LHCN-M2 (cell line): ENCODE data around the gene TRIM22. TPM values are rescaled to one million over a fixed set of nuclear protein-coding genes. Genes with fewer than 3 reads are reported as not detected.
"Not testable (repeated sequence)": the region's sequence is repeated elsewhere in the genome, so short reads cannot be mapped to it uniquely, and the experiment has no call there.

Experiments used
- DNase-seq: peaks from one replicate; pipeline ENCODE4 v3.0.0-alpha.2; 2012; ENCODE audit warnings: low read depth
- polyA plus RNA-seq: library from polyadenylated mRNA; unstranded; fragments of >200 nt; gene quantifications from one replicate; pipeline ENCODE4 v1.2.1, GENCODE V29; 2012; ENCODE audit warnings: missing spikeins
- total RNA-seq: library from RNA; depleted of rRNA; stranded (reverse); fragments of >200 nt; gene quantifications from 2 replicates; pipeline ENCODE4 v1.2.3, GENCODE V29; 2014; rRNA removed

Gene TRIM22, protein sequence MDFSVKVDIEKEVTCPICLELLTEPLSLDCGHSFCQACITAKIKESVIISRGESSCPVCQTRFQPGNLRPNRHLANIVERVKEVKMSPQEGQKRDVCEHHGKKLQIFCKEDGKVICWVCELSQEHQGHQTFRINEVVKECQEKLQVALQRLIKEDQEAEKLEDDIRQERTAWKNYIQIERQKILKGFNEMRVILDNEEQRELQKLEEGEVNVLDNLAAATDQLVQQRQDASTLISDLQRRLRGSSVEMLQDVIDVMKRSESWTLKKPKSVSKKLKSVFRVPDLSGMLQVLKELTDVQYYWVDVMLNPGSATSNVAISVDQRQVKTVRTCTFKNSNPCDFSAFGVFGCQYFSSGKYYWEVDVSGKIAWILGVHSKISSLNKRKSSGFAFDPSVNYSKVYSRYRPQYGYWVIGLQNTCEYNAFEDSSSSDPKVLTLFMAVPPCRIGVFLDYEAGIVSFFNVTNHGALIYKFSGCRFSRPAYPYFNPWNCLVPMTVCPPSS
- total RNA-seq, result 71.6 and 90.5 TPM in 2 replicates
- polyA plus RNA-seq, result 52.9 TPM

DNA sequence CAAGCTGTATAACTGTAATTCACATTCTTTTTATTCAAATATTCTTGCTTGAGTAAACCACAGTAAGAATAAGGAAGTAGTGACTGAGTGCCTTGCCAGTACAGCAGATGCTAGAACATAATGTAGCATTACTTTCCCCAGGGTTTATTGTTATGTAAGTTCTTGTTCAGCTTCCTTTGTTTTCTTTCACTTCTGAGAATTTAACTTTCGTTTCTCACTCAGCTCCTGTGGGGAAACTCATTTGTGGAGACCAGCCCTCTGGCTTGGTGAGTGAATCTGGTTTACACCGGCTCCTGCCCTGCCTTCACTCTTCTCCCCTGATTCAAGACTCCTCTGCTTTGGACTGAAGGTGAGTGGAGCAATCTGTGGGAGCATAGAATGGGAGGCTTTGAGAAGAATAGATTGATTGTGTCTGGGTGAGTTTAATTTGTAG is at the start of gene TRIM22:
Gene TRIM22 (plus strand): TSS at position 240 of the 433 bp plus-strand sequence. CDS start 6,443 bp downstream, outside the sequence.
- DNase-seq, result peak; percentile 91

DNA sequence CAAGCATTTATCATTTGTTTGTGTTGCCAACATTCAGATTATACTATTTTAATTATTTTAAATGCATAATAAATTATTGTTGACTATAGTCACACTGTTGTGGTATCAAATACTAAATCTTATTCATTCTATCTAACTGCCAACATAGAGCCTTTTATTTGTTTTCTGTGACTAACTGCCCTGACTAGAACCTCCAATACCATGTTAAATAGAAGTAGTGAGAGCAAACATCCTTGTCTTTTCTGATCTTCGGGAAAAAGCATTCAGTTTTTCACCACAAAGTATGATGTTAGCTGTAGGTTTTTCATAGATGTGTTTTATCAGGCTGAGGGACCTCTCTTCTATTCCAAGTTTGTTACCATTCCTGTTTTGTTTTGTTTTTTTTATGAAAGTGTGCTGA is 49.6 kb upstream of the TRIM22 start:
- DNase-seq, result no peak

DNA sequence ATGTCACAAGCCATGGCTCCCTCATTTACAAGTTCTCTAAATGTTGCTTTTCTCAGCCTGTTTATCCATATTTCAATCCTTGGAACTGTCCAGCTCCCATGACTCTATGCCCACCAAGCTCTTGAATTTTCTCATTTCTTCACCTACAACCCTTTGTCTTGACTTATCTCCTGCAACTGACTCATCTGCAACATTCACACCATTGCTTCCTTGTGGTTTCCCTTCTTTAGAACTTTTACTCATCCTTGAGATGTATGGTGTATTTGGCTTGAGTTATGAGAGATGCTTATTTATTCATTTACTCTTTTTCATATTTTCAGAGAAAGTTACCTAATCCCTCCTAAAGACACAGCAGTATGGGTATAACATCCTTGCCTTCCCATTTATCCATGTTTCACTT is 46.0 kb upstream of the TRIM22 start:
- DNase-seq, result no peak

DNA sequence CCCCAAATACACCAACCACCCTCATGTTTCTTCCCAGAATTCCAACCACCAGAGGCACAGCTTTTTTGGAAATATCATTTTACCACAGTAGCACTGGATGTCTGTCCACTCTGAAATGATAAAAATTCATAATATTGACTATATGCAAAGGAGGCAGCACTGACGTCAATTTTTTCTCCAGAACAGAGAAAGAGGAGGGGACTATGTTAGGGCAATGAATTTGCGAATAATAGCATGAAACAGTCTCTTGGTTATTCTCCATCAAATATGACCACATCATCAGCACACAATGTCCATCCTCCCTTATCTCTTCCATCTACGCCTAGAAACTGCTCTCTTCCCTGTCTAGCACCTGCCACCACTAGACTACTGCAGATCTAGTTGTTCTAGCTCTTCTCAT is 43.5 kb upstream of the TRIM22 start:
- no peak for DNase-seq

DNA sequence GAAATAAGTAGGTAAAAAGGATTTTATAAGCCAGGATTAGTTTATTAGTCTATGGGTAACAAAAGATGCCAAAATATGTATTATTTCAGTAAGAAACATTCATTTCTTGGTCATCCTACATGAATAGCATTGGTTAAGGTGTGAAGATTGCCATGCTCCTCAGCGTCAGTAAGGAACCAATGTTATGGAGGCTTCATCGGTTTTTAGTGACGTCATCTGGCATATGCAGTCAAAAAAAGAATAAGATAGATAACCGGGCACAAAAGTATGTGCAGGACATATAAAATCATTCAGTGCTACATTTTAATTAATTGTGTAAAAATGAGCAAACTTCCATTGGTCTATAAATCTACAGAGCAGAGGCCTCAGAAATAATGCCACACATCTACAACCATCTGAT is 34.1 kb upstream of the TRIM22 start:
- no peak for DNase-seq

DNA sequence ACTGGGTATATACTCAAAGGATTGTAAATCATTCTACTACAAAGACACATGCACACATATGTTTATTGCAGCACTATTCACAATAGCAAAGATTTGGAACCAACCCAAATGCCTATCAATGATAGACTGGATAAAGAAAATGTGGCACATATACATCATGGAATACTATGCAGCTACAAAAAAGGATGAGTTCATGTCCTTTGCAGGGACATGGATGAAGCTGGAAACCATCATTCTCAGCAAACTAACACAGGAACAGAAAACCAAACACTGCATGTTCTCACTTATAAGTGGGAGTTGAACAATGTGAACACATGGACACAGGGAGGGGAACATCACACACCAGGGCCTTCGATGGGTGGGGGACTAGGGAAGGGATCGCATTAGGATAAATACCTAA is 32.6 kb upstream of the TRIM22 start:
- DNase-seq, result not testable (repeated sequence)

DNA sequence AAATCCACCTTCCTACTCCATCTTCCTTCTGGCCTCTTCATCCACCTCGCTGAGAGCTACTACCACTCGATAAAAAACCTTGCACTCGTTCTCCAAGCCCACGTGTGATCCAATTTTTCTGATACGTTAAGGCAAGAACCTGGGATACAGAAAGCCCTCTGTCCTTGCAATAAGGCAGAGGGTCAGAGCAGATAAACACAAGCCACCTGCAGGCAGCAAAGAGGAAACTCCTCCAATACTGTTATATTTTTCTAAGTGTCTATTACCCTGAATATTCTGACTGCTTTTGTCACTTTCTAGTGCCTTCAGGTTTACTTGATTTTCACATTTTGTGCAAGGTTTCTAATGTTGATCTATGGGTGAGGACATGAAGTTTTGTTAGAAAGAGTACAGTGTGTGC is 31.3 kb upstream of the TRIM22 start:
- no peak for DNase-seq

DNA sequence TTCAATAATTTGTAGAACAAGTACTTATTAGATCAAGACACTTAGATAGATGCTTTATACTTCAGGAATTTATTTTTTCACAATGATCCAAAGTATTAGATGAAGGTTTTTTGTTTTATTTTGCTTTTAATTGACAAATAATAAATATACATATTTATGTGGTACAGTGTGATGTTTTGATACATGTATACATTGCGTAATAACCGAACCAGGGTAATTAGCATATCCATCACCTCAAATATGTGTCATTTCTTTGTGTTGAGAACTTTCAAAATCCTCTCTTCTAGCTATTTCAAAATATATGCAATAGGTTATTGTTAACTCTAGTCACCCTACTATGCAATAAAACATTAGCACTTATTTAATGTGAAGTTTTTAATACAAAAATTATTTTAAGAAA is 26.1 kb upstream of the TRIM22 start:
- DNase-seq, result no peak

DNA sequence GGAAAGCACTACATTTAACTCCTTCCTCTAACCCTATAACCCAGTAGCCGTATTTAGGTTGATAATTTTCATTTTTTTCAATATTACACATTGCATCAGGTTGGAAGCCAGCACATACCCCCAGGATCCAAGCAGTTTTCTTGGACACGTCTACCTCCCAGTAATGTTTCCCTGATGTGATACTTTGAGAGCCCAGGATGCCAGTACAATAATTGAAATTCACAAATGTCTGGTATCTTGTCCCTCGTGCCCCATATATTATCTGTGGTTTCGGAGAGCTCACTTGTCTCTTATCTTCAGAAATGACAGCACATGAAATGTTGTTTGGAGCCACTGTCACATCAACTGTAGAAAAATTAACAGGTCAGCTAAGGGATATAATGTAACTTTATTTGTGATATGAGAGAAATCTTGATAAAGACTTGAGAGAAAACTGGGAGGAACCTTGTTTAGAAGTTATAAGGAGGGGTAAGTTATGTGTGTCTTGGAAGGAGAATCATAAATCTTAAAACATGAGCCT is 24.5 kb upstream of the TRIM22 start:
- DNase-seq, result no peak

DNA sequence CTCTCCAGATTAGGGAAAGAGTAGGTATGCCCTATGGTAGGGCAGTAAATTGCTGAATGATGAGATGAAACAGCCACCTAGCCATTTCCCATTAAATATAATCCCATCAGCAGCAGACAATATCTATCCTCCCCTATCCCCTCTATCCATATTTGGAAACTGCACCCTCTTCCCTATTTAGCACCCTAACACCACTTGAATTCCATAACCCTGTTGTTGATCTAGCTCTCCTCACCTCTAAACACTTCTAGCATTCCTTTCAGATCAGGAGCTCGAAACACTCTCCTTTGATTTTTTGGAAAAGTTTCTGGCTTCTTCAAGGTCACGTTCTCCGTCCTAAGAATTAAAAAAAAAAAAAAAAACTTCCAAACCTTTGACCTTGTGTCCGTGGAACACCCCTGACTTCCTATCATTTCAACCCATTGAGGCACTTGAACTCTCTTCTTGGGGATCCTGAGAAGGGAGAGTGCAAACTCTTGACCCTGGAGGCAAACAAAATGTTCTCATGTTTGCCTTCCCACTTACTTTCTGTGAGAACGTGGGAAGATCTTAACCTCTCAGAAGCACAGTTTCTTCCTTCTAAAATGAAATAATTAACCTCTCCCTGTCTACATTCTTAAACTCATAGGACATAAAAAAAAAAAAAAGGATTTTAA is 23.7 kb upstream of the TRIM22 start:
- DNase-seq, result no peak

DNA sequence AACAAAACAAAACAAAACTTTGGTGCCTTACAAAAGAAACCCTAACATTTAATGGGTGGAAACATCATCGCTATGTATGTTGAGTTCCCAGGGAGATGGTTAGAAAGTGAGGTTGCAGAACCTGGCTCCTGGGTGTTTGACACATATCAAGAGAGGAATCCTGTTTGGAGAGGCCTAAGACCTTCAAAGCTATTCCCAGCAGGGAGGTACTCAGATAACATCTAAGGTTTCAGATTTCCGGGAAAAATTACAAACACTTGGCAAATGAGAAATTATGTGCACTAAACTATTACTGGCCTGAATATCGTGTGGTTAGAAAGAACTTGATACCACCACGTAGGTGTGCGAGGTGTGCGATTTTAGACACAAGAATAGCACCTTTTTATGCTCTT is 23.2 kb upstream of the TRIM22 start:
- no peak for DNase-seq

DNA sequence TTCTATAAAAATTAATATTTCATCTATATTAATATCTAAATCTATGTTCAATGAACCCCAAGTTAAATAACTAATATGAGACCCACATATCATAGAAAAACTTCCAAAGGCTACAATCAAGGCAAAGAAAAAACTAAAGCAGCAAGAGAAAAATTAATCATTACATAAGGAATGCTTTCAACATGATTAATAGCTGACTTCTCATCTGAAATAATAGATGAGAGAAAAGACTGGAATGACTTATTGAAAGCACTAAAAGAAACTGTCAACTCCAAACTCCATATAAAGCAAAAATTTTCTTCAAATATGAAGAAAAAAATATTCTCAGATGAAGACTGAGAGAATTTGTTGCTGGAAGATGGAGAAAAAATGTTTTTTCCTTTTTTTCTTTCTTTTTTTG is 17.8 kb upstream of the TRIM22 start:
- no peak for DNase-seq

DNA sequence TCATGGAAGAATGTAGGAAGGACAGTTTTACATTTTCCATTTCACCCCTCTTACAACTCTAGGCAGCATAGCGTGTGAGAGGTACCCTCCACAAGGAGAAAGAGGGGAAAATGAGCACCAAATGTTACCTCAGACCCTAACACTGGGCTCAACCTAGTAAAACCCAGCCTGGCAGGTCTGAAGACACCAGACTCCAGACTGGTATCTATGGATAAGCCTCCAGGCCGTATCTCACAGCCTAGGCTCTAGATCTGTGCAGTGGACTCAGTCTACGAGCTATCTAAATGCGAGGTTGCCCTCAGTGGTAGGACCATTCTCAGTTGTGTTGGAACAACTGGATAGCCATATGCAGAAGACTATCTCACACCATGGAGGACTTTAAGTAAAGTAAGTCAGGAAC is 15.2 kb upstream of the TRIM22 start:
- DNase-seq, result no peak

DNA sequence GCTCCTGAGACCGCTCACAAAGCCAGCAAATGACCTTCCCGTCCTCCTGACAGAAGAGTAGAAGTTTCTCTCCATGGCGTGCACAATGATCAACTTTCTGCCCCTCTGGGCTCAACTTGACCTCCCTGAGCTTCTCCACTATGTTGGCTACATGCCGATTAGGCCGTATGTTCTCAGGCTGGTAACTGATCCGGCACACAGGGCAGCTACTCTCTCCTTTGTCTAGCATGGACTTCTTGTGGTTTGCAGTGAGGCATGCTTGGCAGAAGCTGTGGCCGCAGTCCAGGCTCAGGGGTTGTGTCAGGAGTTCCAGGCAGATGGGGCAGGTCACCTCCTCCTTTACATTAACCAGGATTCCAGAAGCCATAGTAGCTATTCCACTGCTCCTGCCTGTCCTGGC is 9.8 kb upstream of the TRIM22 start:
- no peak for DNase-seq

DNA sequence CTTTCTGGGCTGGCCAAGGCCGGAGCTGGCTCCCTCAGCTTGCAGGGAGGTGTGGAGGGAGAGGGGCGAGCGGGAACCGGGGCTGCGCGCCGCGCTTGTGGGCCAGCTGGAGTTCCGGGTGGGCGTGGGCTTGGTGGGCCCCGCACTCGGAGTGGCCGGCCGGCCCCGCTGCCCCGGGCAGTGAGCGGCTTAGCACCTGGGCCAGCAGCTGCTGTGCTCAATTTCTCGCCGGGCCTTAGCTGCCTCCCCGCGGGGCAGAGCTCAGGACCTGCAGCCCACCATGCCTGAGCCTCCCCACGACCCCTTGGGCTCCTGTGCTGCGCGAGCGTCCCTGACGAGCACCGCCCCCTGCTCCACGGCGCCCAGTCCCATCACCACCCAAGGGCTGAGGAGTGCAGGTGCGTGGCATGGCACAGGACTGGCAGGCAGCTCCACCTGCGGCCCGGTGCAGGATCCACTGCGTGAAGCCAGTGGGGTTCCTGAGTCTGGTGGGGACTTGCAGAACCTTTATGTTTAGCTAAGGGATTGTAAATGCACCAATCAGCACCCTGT is 6.6 kb upstream of the TRIM22 start:
- DNase-seq, result not testable (repeated sequence)

DNA sequence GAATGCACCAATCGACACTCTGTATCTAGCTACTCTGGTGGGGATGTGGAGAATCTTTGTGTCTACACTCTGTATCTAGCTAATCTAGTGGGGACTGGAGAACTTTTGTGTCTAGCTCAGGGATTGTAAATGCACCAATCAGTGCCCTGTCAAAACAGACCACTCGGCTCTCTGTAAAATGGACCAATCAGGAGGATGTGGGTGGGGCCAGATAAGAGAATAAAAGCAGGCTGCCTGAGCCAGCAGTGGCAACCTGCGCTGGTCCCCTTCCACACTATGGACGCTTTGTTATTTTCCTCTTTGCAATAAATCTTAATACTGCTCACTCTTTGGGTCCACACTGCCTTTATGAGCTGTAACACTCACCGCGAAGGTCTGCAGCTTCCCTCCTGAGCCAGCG is 6.0 kb upstream of the TRIM22 start:
- not testable (repeated sequence) for DNase-seq

DNA sequence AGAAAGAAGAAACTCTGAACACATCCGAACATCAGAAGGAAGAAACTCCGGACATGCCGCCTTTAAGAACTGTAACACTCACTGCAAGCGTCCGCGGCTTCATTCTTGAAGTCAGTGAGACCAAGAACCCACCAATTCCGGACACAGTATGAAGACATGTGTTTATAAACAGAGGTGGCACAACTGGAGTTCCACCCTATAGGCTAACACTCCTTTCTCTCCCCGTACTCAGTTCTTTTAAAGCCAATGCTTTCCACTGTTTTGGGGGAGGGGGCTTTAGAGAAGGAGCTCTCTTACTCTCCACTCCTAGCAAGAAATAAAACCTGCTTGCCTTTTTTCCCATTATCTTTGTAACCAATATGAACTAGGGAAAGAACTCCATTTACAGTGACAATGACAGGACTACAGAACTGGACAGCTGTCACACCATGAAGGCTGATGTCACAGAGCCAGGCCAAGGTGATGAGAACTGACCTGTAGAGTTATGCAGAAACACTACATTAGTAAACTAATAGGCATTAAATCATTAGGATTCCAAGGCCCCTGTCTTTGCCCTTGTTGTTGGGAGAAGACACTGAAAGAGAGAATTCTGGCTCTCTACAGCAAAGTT is 5.4 kb upstream of the TRIM22 start:
- DNase-seq, result no peak

DNA sequence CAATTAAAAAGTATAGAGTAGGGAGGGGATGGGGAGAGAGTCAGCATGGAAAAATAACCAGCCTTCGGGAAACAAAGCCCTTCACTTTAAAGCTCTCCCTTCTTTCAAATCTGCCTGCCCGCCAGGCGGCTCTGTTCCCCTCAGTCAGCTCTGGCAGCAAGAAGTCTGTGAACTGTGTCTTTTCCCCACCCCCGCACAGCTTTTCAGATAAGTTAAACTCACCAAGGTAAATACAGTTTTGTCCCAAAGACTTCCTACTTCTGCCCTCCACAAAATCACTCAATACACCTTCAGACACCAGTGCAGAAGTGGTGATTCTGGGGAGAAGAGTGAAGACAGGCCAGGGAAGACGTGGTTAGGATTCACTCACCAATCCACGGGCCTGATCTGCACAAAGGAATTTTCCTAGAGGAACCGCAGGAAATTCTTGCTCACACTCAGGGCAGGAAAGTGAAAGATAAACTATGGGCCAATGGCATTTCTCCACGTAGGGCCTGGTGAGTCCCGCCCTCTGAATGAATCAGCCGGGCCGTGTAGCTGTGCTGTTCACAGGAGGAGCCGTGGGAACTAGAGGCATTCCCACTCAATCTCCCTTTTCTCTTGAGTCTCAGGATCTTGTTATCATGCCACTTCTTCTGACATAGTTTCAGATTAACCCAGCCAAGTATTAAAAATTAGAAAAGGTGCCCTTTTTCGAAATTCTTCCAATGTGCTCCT is 4.8 kb upstream of the TRIM22 start, which contains the start of gene TRIM5:
Gene TRIM5 (minus strand): TSS at position 429 of the 717 bp plus-strand sequence. CDS start 4,897 bp downstream, outside the sequence.
- peak; percentile 97 for DNase-seq

DNA sequence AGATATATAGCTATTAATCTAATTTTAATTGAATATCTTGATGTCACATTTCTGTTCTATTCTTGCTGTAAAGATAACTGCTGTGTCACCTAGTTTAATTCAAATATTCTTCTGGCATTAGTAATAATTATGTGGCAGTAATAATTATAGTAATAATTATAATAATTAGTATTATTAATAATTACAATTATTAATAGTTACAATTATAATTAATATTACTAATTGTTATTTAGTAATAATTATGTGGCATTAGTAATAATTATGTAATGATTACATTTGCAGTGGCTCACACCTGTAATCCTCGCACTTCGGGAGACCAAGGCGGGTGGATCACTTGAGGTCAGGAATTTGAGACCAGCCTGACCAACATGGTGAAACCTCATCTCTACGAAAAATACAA is 3.2 kb upstream of the TRIM22 start:
- DNase-seq, result no peak

DNA sequence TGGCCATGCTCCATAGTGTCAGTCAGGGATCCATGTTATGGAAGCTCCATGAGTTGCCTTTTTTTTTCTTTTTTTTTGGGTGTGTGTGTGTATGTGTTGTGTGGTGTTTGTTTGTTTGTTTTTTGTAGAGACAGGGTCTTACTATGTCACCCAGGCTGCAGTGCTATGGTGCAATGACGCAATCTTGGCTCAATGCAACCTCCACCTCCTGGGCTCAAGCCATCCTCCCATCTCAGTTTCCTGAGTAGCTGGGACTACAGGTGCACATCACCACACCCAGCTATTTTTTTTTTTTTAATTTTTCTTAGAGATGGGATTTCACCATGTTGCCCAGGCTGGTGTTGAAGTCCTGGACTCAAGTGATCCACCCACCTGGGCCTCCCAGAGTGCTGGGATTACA is 1.1 kb upstream of the TRIM22 start:
- DNase-seq, result no peak

DNA sequence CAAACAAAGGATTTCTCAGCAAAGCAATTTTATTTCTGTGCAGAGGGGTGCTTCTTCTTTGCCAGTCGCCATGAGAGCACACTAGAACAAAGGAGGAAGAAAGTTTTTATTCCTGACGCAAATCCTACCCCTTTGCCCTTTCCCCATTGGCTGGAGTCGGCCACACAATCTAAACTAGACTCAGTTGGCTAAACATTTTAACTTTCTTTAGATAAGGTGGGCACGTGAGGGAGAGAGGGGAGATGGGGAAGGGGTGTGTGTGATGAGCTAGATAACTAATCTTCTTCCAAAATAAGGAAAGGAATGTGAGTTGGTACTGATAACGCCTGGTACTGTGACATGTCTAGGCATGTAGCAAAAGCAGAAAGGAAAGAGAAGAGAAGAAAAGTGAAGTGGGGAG is 626 bp downstream of the TRIM22 start:
- peak; percentile 56 for DNase-seq
